Endodermal cell (in vitro differentiated cells): ENCODE results near the gene KLKB1. TPM values are rescaled to one million over a fixed set of nuclear protein-coding genes. Genes with fewer than 3 reads are reported as not detected.
"Not testable (repeated sequence)": the region's sequence is repeated elsewhere in the genome, so short reads cannot be mapped to it uniquely, and the experiment has no call there.

Experiments
- DNase-seq: peaks from one replicate; pipeline ENCODE4 v3.0.0-alpha.2; 2017
- H3K27ac ChIP-seq: 2 replicates; pipeline ENCODE4 v1.5.1; 2013; ENCODE audit warnings: mild to moderate bottlenecking, low read depth, low read length, moderate library complexity
- H3K27me3 ChIP-seq: 2 replicates; pipeline ENCODE4 v1.6.1; 2013; ENCODE audit warnings: mild to moderate bottlenecking, low read length, moderate library complexity; ENCODE audit not compliant: insufficient read depth, control insufficient read depth, poor library complexity, severe bottlenecking
- H3K36me3 ChIP-seq: 2 replicates; pipeline ENCODE4 v1.7.0; 2013; ENCODE audit warnings: mild to moderate bottlenecking, low read length, moderate library complexity; ENCODE audit not compliant: control insufficient read depth, insufficient read depth
- H3K4me1 ChIP-seq: one replicate; pipeline ENCODE4 v1.7.0; 2013; ENCODE audit warnings: low read length; ENCODE audit not compliant: control insufficient read depth, insufficient read depth
- H3K4me3 ChIP-seq: 2 replicates; pipeline ENCODE4 v1.5.1; 2013; ENCODE audit warnings: mild to moderate bottlenecking, low read length, moderate library complexity
- H3K9ac ChIP-seq: 2 replicates; pipeline ENCODE4 v1.6.1; 2013; ENCODE audit warnings: mild to moderate bottlenecking, low read length, moderate library complexity; ENCODE audit not compliant: poor library complexity, severe bottlenecking; ENCODE audit errors: extremely low read depth
- H3K9me3 ChIP-seq: 2 replicates; pipeline ENCODE4 v1.6.1; 2013; ENCODE audit warnings: mild to moderate bottlenecking, low read length, moderate library complexity; ENCODE audit not compliant: control insufficient read depth
- H3K27ac Mint-ChIP-seq: 2 replicates; pipeline ENCODE4 v1.8.0; 2020; ENCODE audit warnings: mixed read lengths
- H3K27me3 Mint-ChIP-seq: 2 replicates; pipeline ENCODE4 v1.8.0; 2021; ENCODE audit warnings: mild to moderate bottlenecking, mixed read lengths; ENCODE audit not compliant: insufficient read depth
- H3K36me3 Mint-ChIP-seq: 2 replicates; pipeline ENCODE4 v1.8.0; 2020; ENCODE audit warnings: low read depth, mixed read lengths
- H3K4me1 Mint-ChIP-seq: 2 replicates; pipeline ENCODE4 v1.8.0; 2020; ENCODE audit warnings: mixed read lengths
- H3K4me3 Mint-ChIP-seq: 2 replicates; pipeline ENCODE4 v1.8.0; 2020; ENCODE audit warnings: mild to moderate bottlenecking, moderate library complexity, mixed read lengths
- H3K9me3 Mint-ChIP-seq: 2 replicates; pipeline ENCODE4 v1.8.0; 2020; ENCODE audit warnings: mild to moderate bottlenecking, mixed read lengths
- CTCF ChIP-seq: fragments of 200-600 bp; sonication (generic); conservative IDR thresholded peaks from 2 replicates; pipeline ENCODE4 v1.5.0; 2021; ENCODE audit warnings: antibody characterized with exemption, mild to moderate bottlenecking
- WGBS, 2 experiments: methylation state at CpG; one replicate each; pipeline versions ENCODE4 v1.1.5 to v1.1.7; 2013; ENCODE audit warnings: missing lambda C conversion rate in 2 of 2, mixed read lengths in 1 of 2; ENCODE audit not compliant: insufficient coverage in 1 of 2, insufficient read length in 1 of 2; 5-methylcytosine and 5-hydroxymethylcytosine counted together
- total RNA-seq, 2 donors: library from RNA; stranded (reverse); fragmentation: NEBNext Ultra II Directional in 1 of 2; extraction: Animal tissue kit (Norgen Biotek cat#: 25700) in 1 of 2; gene quantifications; 2 replicates in 1 of 2; 3 replicates in 1 of 2; pipeline ENCODE4 v1.2.1, GENCODE V29; 2021

The KLKB1 gene
- total RNA-seq, 2 donors from 2014 or later: 9.5 to 11.9 TPM

GRCh38 chr4:186260504-186261448 lies 33.5 kb downstream of the KLKB1 start:
- no peak overlapping the region for H3K27ac Mint-ChIP-seq
- Histone ChIP-seq H3K27ac (no peak overlapping the region), H3K4me3 (no peak overlapping the region), H3K27me3 (no peaks in the 10 kb centered on the region), H3K9me3 (no peaks in the 10 kb centered on the region), H3K9ac (no peak overlapping the region), H3K4me1 (no peaks in the 10 kb centered on the region), H3K36me3 (no peaks in the 10 kb centered on the region)
- TF ChIP-seq CTCF: no peak
- H3K27me3 Mint-ChIP-seq: no peaks in the 10 kb centered on the region
- DNase-seq: no peak
- peaks cover 22% of the 10 kb centered on the region for H3K36me3 Mint-ChIP-seq
- no peaks in the 10 kb centered on the region for H3K9me3 Mint-ChIP-seq
- H3K4me3 Mint-ChIP-seq: no peak overlapping the region
- peaks cover 4% of the 10 kb centered on the region for H3K4me1 Mint-ChIP-seq
- WGBS, 2 experiments: 90 to 97% methylated on average over 9 to 12 of the region's 12 CpGs

DNA sequence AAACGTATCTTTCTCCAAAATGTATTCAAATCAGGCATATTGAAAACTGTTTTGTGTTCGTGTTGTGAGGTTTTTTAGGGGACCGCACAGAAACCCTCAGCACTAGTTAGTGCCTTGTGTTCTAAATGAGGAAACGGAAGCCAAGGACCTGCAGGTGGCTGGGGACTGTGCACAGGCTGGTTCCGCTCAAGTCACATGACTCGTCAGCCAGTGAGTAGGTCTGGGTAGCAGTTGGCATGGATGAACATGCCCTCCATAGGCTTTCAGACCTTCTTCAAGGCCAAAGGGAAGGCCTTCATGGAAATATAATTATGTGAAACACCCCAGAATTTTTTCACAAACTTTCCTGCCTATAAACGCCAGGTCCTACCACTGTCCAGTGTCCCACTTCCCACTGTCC lies 37.4 kb downstream of the KLKB1 start:
- no peak for DNase-seq
- no peaks in the 10 kb centered on the region for H3K4me1 ChIP-seq
- Mint-ChIP-seq H3K4me1 (peaks cover 14% of the 10 kb centered on the region), H3K4me3 (no peak overlapping the region), H3K36me3 (peaks cover 4% of the 10 kb centered on the region), H3K27me3 (no peaks in the 10 kb centered on the region), H3K27ac (no peak overlapping the region), H3K9me3 (no peaks in the 10 kb centered on the region)
- no peaks in the 10 kb centered on the region for H3K27me3 ChIP-seq
- no peak overlapping the region for H3K27ac ChIP-seq
- H3K36me3 ChIP-seq: no peaks in the 10 kb centered on the region
- 93 to 95% methylated on average over 2 to 7 of the region's 7 CpGs for whole genome bisulfite sequencing, 2 experiments
- no peak overlapping the region for H3K9ac ChIP-seq
- no peak overlapping the region for H3K4me3 ChIP-seq
- TF ChIP-seq CTCF: no peak
- H3K9me3 ChIP-seq: no peaks in the 10 kb centered on the region

- peaks cover 14% of the 10 kb centered on the region for H3K4me1 Mint-ChIP-seq
These were observed 37.9 kb downstream of the KLKB1 start for GRCh38 chr4:186265250-186265649.

More at GRCh38 chr4:186265250-186265649, 37.9 kb downstream of the KLKB1 start:
- H3K9me3 ChIP-seq, H3K36me3 ChIP-seq, H3K9me3 Mint-ChIP-seq, H3K4me1 ChIP-seq, DNase-seq, H3K27me3 Mint-ChIP-seq, H3K36me3 Mint-ChIP-seq, H3K4me3 ChIP-seq, H3K4me3 Mint-ChIP-seq, H3K27ac ChIP-seq, H3K27me3 ChIP-seq, H3K9ac ChIP-seq: not testable (repeated sequence)
- WGBS, 2 experiments: 77 to 84% methylated on average over 10 to 11 of the region's 11 CpGs
- peak overlapping the region; percentile 37 for H3K27ac Mint-ChIP-seq
